HG03066 (cell line): ENCODE measurements around the gene MIGA2.
"Not testable (repeated sequence)": the region's sequence is repeated elsewhere in the genome, so short reads cannot be mapped to it uniquely, and the experiment has no call there.

Experiments
- ATAC-seq: cut with Tn5 transposase; IDR thresholded peaks from one replicate; pipeline ENCODE4 v1.9.1; 2021; ENCODE audit warnings: low read depth; ENCODE audit not compliant: unreplicated experiment

MIGA2 gene, protein sequence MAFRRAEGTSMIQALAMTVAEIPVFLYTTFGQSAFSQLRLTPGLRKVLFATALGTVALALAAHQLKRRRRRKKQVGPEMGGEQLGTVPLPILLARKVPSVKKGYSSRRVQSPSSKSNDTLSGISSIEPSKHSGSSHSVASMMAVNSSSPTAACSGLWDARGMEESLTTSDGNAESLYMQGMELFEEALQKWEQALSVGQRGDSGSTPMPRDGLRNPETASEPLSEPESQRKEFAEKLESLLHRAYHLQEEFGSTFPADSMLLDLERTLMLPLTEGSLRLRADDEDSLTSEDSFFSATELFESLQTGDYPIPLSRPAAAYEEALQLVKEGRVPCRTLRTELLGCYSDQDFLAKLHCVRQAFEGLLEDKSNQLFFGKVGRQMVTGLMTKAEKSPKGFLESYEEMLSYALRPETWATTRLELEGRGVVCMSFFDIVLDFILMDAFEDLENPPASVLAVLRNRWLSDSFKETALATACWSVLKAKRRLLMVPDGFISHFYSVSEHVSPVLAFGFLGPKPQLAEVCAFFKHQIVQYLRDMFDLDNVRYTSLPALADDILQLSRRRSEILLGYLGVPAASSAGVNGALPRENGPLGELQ

GRCh38 chr9:129036241-129036922 is at the start of gene MIGA2:
MIGA2 (plus strand) TSS chr9:129036626; CDS start chr9:129040595, 3,969 bp downstream.
- ATAC-seq: peak; percentile 92

DNA sequence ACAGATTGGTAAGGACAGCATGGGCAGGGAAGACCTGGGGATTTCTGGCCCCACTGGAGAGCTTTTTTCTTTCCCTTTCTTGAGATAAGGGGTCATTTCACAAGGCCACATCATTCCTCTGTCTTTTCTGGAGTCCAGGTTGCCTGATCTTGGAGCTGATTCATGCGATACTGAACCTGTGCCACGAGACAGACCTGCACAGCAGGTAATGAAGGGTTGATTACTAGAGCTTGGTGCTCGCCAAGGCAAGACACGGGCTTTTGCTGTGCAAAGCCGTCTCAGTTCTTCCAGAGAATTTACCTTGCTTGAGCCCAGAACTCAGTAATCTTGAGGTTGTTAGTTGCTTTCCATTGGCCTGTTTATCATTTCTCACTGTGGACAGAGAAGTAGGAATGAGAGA is 49.8 kb upstream of the MIGA2 start:
- ATAC-seq: no peak

DNA sequence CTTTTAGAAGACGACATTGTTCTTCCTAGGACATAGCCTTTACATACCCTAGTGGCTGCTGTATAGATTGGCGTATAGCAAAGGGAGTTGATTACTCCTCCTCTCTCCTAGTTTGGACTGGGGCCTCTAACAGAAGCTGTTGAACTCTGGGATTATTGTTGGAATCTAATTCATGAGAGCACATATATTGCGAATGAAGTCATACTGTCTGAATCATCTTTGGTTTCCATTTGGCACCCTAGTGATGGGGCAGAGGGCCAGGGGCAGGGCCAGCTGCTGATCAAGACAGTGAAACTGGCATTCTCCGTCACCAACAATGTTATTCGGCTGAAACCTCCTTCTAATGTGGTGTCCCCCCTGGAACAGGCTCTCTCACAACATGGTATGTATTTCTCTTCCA is 48.6 kb upstream of the MIGA2 start:
- ATAC-seq: no peak

DNA sequence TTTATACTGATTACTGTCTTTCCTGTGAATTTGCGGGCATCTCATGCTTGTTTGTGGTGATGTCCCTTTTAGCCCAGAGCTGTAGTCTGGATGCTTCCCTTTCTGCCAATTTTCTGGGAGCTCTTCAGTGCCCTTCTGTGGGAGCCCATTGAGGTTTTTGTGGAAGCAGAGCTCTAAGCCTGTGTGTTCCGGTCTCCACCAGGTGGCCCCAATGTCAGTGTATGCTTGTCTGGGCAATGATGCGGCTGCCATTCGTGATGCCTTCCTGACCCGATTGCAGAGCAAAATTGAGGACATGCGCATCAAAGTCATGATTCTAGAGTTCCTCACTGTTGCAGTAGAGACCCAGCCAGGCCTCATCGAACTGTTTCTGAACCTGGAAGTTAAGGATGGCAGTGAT is 43.4 kb upstream of the MIGA2 start:
- no peak for ATAC-seq

DNA sequence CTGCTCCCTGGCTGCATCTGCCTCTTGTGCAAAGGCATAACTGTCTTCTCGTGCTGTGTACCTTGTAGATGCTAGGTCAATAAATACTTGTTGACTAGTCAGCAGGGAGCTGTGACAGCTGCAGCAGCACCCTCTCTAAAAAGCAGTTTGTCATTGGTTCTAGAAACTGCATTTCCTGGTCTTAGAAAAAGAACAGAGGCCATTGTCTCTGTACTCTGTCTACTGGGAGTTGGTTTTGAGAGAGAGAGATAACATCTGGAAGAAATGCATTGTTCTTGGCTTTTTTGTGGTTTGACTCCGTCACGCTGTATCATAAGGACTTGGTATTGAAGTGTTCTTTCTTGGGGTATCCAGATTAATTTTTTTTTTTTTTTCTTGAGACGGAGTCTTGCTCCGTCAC is 40.6 kb upstream of the MIGA2 start:
- ATAC-seq: no peak

- no peak for ATAC-seq
These were observed 38.0 kb upstream of the MIGA2 start for GRCh38 chr9:128998462-128998861.

DNA sequence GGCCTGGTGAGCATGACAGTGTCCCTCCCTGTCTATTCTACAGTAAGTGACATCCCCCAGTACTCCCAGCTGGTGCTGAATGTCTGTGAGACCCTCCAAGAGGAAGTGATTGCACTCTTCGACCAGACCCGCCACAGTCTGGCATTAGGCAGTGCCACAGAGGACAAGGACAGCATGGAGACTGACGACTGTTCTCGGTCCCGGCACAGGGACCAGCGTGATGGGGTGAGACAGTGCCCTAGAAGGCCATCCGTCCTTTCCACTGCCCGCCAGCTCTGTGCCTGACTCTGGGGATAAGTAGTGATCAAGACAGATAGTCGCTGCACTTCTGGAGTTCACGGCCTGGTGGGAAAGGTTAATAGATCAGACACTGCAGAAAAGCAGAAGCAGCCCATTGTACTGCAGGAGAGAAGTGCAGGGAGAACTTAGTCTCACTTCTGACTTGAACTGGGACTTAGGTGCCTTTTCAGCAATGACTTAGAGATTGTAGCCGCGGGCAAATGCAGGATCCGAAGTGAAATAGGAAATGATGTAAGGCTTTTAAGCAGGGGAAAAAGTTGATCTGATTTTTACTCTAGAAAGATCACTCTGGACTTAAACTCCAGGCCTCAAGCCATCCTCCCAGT is 36.7 kb upstream of the MIGA2 start:
- no peak for ATAC-seq

DNA sequence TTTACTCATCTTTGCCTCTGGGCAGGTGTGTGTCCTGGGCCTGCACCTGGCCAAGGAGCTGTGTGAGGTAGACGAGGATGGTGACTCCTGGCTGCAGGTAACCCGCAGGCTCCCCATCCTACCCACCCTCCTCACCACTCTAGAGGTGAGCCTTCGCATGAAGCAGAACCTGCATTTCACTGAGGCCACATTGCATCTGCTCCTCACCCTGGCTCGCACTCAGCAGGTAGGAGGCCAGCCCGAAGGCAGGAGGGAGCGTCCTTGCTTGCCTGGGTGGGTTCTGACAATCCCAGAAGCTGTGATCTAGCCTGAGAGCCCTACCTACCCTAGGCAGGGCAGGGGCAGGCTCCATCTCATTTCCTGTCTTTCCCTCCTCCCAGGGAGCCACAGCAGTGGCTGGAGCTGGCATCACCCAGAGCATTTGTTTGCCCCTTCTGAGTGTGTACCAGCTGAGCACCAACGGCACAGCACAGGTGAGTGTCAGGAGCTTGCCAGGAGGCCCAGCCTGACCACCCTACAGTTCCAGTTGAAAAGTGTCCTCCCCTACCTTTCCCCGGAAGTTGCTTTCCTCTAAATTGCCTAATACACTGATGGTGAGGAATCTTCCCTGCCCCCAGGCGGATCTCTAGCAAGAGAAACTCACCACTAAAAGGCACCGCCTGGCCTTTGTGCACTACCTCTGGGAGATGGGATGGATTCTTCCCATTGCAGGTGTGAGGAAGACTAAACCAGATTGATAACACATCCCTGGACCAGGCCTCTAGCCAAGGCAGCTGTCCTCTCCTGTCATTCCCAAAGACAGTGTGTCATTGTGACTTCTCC is 34.7 kb upstream of the MIGA2 start:
- ATAC-seq: no peak

DNA sequence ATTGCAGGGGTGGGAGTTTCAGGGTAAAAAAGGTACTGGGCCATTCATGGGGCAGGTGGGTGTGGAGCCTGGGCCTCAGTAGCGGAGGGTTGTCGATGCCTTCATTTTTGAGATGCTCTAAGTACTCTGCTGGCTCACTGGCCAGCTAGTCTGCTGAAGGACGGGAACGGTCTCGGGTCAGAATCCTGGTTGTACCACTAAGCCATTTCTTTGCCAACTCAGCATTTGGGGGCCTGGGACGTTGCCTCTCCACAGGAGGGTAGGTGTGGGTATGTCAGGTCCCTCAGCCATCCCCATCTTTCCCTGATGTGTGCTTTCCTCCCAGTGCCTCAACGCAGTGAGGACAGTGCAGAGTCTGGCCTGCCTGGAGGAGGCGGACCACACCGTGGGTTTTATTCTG is 33.4 kb upstream of the MIGA2 start:
- no peak for ATAC-seq

GRCh38 chr9:129004173-129004572 is 32.3 kb upstream of the MIGA2 start:
- ATAC-seq: not testable (repeated sequence)

DNA sequence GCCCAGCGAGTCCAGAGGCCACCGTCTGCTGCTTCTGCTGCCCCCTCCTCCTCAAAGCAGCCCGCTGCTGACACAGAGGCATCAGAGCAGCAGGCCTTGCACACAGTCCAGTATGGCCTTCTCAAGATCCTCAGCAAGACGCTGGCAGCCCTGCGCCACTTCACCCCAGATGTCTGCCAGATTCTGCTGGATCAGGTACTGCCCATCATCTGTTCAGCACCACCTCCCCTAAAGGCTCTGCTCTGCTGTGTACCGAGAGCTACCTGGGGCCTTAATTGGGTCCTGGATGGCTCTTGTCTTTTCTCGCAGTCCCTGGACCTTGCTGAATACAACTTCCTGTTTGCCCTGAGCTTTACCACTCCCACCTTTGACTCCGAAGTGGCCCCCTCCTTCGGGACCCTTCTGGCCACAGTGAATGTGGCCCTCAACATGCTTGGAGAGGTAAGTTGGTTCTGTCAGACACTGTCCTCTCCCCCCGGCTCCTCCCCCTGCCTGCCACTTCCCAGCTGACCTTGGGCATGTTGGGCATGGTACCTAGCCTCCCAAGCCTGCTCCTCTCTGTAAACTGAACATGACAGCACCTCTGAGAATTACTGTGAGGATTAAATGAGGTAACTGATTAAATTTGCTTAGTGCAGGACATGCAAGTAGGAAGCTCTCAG is 31.0 kb upstream of the MIGA2 start:
- no peak for ATAC-seq

DNA sequence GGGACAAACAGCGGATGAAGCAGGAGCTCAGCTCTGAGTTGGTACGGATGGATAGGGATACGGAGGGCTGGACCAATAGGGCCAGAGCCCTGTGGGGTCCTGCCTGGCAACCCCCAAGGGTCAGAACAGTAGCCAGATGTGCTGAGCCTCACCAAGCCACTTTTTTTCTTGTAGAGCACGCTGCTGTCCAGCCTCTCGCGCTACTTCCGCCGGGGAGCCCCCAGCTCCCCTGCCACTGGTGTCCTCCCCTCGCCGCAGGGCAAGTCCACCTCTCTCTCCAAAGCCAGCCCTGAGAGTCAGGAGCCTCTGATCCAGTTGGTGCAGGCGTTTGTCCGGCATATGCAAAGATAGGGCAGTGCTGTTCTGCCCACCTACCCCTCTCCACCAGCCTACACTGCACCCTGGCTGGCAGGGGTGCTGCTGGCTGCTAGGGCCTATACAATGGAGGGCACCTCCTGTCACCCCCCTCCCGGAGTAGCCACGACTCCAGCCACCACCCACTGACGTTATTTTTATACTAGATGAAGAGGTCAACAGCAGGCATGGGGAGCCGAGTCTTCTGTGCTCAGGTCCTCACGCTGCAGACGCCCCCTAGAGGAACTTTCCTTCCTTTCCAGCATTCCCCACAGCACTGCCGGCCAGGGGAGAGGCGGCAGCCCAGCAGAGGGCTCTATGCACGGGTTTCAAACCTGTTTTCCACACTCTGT is 29.9 kb upstream of the MIGA2 start:
- no peak for ATAC-seq

DNA sequence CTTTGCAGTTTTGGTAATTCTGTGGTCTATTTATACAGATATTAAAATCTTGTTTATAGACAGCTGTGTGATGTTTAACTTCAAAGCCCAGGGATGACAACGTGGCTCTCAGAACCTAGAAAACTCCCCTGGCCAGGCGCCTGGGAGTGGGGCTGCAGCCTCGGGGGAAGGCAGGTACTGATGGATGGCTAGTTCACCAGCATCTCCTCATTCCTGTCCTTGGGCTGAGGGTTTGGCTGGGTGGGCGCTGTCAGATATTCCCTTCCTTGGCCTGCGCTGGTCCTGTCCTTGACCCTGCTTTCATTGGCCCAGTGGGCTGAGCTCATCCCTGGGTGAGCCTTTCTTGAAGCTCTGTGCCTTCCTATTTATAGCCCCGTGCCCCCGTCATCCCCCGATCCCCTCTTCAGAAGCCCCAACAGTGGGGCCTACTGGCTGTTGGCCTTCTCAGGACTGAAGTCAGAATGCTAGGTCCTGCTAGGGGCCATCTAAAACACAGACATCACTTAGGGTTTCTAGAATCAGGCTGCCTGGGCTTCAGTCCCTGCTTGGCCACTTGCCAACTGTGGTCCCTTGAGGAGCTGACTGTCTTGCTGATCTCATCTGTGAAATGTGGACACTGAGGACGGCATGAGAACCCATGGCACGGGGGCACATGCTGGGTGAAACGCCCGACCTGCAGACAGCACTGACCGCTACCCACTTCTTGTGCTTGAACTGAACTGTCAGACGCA is 29.2 kb upstream of the MIGA2 start:
- ATAC-seq: no peak

- ATAC-seq: no peak
These were observed 28.5 kb upstream of the MIGA2 start for GRCh38 chr9:129007766-129008468.

GRCh38 chr9:129008469-129008965 is 27.9 kb upstream of the MIGA2 start:
- ATAC-seq: no peak

DNA sequence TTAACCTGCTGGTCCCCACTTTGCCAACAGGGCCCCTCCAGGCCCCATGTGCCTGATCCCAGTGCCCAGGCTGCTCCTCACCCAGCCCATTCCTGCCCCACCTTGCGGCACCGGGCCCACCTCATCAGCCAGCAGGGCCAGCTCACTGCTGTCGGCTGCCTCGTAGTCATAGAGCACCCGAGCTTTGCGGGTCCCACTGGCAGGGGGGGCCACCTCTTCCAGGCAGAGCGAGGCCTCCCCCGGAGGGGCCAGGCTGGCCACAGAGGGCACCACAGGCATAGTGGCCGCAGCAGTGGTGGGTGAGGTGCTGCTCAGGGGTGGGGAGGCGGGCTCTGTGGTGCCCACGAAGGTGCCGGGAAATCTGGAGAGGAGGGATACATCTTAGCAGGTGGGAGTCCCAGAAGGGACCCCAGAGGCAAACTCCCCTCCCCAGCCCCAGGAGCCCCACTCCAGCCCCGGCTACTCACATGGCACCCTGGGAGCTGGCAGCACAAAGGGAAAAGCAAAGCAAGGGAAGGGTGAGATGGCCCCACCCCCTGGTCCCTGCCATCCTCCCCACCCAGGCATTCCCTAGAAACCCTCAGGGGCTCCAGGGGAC is 27.3 kb upstream of the MIGA2 start:
- ATAC-seq: no peak

DNA sequence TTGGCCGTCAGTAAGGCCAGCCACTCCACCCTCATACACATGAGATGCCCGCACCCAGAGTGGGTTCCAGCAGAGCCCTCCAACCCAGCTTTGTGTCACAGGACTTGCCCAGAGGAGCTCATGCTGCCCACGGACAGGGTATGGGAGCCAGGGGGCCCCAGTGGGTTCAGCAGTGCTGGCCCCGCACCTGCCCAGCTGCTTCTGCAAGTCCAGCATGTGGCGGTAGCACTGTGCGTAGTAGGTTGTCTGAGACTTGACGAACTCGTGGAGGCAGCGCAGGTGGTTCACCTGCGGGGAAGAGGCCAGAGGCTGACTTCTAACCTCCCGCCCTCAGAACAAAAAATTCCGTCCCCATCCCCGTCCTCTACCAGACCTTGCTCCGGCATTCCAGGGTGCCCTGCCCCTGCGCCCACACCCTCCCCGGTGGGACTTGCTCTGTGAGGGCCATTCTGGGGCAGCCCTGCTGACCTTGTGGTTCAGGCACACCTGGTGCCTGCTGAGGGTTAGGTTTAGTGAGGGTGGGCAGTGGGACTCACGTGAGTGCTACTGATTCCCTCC is 26.8 kb upstream of the MIGA2 start:
- ATAC-seq: no peak
